Measurements from ENCODE around the gene ENTREP1.

DNA sequence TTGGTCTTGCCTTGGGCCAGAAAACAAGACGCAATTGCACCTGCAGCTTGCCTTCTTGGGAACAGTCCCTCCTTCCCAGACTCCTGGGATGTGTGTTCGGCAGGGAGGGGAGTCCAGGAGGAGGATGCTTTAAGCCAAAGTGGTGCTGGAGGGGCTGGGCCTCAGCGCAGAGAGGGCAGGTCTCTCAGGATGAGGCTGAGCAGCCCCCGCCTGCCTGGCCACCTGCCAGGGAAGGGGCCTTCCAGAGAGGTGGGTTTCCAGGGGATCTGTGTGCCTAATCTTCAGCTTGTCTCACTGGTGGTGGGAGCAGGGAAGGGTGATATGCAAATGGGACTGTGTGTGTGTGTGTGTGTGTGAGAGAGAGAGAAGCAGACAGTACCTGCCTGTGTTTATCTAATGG lies 105.2 kb downstream of the ENTREP1 start:
- no peak for TF ChIP-seq CTCF (IDR thresholded peaks at IDR 0.05)
- no peak for TF ChIP-seq POLR2A (IDR thresholded peaks at IDR 0.05)

All from body of pancreas (tissue), 4 donors.